PC-9 (cell line): ENCODE data around the gene REV3L. TPM values are rescaled to one million over a fixed set of nuclear protein-coding genes. Genes with fewer than 3 reads are reported as not detected.

Experiments used
- BruUV-seq: library from RNA; stranded (reverse); fragments of 400-500 nt; replicated peaks from 2 replicates; lab custom pipeline; 2021; lab: Mats Ljungman, UMichigan
- CTCF ChIA-PET: fragments of 300-600 bp; sonication (Branson Sonifier 250); formaldehyde crosslinking; loops from one replicate; lab custom pipeline; 2022; ENCODE audit warnings: antibody characterized with exemption; lab: Charles Lee
- POLR2A ChIA-PET: fragments of 300-600 bp; sonication (Branson Sonifier 250); formaldehyde crosslinking; loops from one replicate; lab custom pipeline; 2022; ENCODE audit warnings: antibody characterized with exemption; ENCODE audit not compliant: unreplicated experiment; lab: Charles Lee
- DNase-seq, 2 experiments: peaks; one replicate each; pipeline versions ENCODE4 v3.0.0 to v3.0.0-alpha.2; 2015 to 2022; ENCODE audit warnings: mixed read lengths in 1 of 2
- H2AFZ ChIP-seq: fragments of 200-600 bp; sonication (generic); 2 replicates; pipeline ENCODE4 v1.8.1; 2017; ENCODE audit warnings: antibody characterized with exemption
- H3F3A ChIP-seq: fragments of 200-600 bp; sonication (generic); 2 replicates; pipeline ENCODE4 v1.8.1; 2017; ENCODE audit warnings: antibody characterized with exemption, mild to moderate bottlenecking, low read depth; ENCODE audit not compliant: insufficient read depth
- H3K27ac ChIP-seq: fragments of 200-600 bp; sonication (generic); 2 replicates; pipeline ENCODE4 v1.6.1; 2016; ENCODE audit warnings: mixed run types
- H3K27me3 ChIP-seq: fragments of 200-600 bp; sonication (generic); 2 replicates; pipeline ENCODE4 v1.6.1; 2016; ENCODE audit warnings: low read depth, mixed run types; ENCODE audit not compliant: insufficient read depth
- H3K36me3 ChIP-seq: fragments of 200-600 bp; sonication (generic); 2 replicates; pipeline ENCODE4 v1.6.1; 2016; ENCODE audit warnings: low read depth, mixed run types
- H3K4me1 ChIP-seq: fragments of 200-600 bp; sonication (generic); replicated peaks from 2 replicates; pipeline ENCODE4 v1.6.1; 2016; ENCODE audit warnings: mixed run types; ENCODE audit not compliant: insufficient read depth
- H3K4me2 ChIP-seq: fragments of 200-600 bp; sonication (generic); 2 replicates; pipeline ENCODE4 v1.6.1; 2017; ENCODE audit warnings: mixed run types
- H3K4me3 ChIP-seq: fragments of 200-600 bp; sonication (generic); 2 replicates; pipeline ENCODE4 v1.6.1; 2016; ENCODE audit warnings: mixed run types
- H3K79me2 ChIP-seq: fragments of 200-600 bp; sonication (generic); 2 replicates; pipeline ENCODE4 v1.6.1; 2017; ENCODE audit warnings: low read depth, mixed run types
- H3K9me2 ChIP-seq: fragments of 200-600 bp; sonication (generic); 2 replicates; pipeline ENCODE4 v1.8.1; 2017; ENCODE audit warnings: mild to moderate bottlenecking; ENCODE audit not compliant: insufficient read depth
- H3K9me3 ChIP-seq: fragments of 200-600 bp; sonication (generic); 2 replicates; pipeline ENCODE4 v1.8.1; 2016; ENCODE audit warnings: low read depth; ENCODE audit not compliant: insufficient read depth
- H4K20me1 ChIP-seq: fragments of 200-600 bp; sonication (generic); 2 replicates; pipeline ENCODE4 v1.8.1; 2017; ENCODE audit not compliant: insufficient read depth
- CTCF ChIP-seq: fragments of 200-600 bp; sonication (generic); conservative IDR thresholded peaks from 2 replicates; pipeline ENCODE4 v1.6.1; 2017; ENCODE audit warnings: mixed run types, antibody characterized with exemption, mild to moderate bottlenecking, moderate library complexity
- EZH2 ChIP-seq: fragments of 200-600 bp; sonication (generic); IDR thresholded peaks from 2 replicates; pipeline ENCODE4 v1.8.0; 2017; ENCODE audit warnings: antibody characterized with exemption, low read depth
- intact Hi-C: fragments of 100-400 bp; cut with micrococcal nuclease; formaldehyde crosslinking; loops from one replicate; pipeline ENCODE4 v1.10.0; 2022; ENCODE audit not compliant: unreplicated experiment
- total RNA-seq: library from RNA; stranded (reverse); gene quantifications from 2 replicates; pipeline ENCODE4 v1.2.3, GENCODE V29; 2021

The REV3L gene
- total RNA-seq, 1 experiment from 2014 or later: 22.9 TPM

GRCh38 chr6:111382476-111383294 lies 100.3 kb downstream of the REV3L start:
- H3K9me3 ChIP-seq: no peaks in the 10 kb centered on the region
- H3K79me2 ChIP-seq: no peaks in the 10 kb centered on the region
- no peak overlapping the region for H2AFZ ChIP-seq
- BruUV-seq: no TSS peak
- no peaks in the 10 kb centered on the region for H3K4me1 ChIP-seq
- intact Hi-C loops: no loop called here
- DNase-seq: no peak
- TF ChIP-seq EZH2 (no peak), CTCF (no peak)
- peaks cover 24% of the 10 kb centered on the region; the same call in 1 of the 2 replicates for H3K36me3 ChIP-seq
- H3K9me2 ChIP-seq: no peaks in the 10 kb centered on the region
- H3K4me3 ChIP-seq: no peak overlapping the region
- CTCF ChIA-PET: no interaction called here
- H4K20me1 ChIP-seq: no peaks in the 10 kb centered on the region
- POLR2A ChIA-PET: no interaction called here
- no peak overlapping the region for H3K27ac ChIP-seq
- H3K27me3 ChIP-seq: no peaks in the 10 kb centered on the region
- no peaks in the 10 kb centered on the region for H3F3A ChIP-seq
- H3K4me2 ChIP-seq: no peak overlapping the region

GRCh38 chr6:111381728-111382127 lies 101.3 kb downstream of the REV3L start:
- ChIA-PET CTCF (no interaction called here), POLR2A (no interaction called here)
- Histone ChIP-seq H3K36me3 (peaks cover 17% of the 10 kb centered on the region; the same call in 1 of the 2 replicates), H3K4me1 (no peaks in the 10 kb centered on the region), H3K9me3 (no peaks in the 10 kb centered on the region), H3K9me2 (no peaks in the 10 kb centered on the region), H4K20me1 (no peaks in the 10 kb centered on the region), H3K27me3 (no peaks in the 10 kb centered on the region), H3K4me3 (no peak overlapping the region), H3K79me2 (no peaks in the 10 kb centered on the region), H3K4me2 (no peak overlapping the region), H3K27ac (no peak overlapping the region), H2AFZ (no peak overlapping the region), H3F3A (no peaks in the 10 kb centered on the region)
- intact Hi-C loops: no loop called here
- DNase-seq: no peak
- TF ChIP-seq CTCF (no peak), EZH2 (no peak)
- no TSS peak for BruUV-seq

- CTCF ChIA-PET: no interaction called here
- POLR2A ChIA-PET: no interaction called here
- intact Hi-C loops: no loop called here
Observed at GRCh38 chr6:111381123-111381522, 101.9 kb downstream of the REV3L start.

More at GRCh38 chr6:111381123-111381522, 101.9 kb downstream of the REV3L start:
- no peak for DNase-seq
- H3K9me2 ChIP-seq: no peaks in the 10 kb centered on the region
- no peak overlapping the region for H2AFZ ChIP-seq
- H3K9me3 ChIP-seq: no peaks in the 10 kb centered on the region
- no peak for TF ChIP-seq EZH2
- no peak for TF ChIP-seq CTCF
- H3K4me1 ChIP-seq: no peaks in the 10 kb centered on the region
- H4K20me1 ChIP-seq: no peaks in the 10 kb centered on the region
- H3K4me3 ChIP-seq: no peak overlapping the region
- no TSS peak for BruUV-seq
- H3K27ac ChIP-seq: no peak overlapping the region
- H3K27me3 ChIP-seq: no peaks in the 10 kb centered on the region
- peaks cover 23% of the 10 kb centered on the region; the same call in 1 of the 2 replicates for H3K36me3 ChIP-seq
- H3K79me2 ChIP-seq: no peaks in the 10 kb centered on the region
- H3F3A ChIP-seq: no peaks in the 10 kb centered on the region
- no peak overlapping the region for H3K4me2 ChIP-seq
